GM18508 (cell line): Measurements from ENCODE around the gene CDH13.

Experiments used
- ATAC-seq: cut with Tn5 transposase; IDR thresholded peaks from one replicate; pipeline ENCODE4 v1.9.1; 2021; ENCODE audit warnings: moderate number of reproducible peaks; ENCODE audit not compliant: insufficient read depth, unreplicated experiment

Gene CDH13

DNA sequence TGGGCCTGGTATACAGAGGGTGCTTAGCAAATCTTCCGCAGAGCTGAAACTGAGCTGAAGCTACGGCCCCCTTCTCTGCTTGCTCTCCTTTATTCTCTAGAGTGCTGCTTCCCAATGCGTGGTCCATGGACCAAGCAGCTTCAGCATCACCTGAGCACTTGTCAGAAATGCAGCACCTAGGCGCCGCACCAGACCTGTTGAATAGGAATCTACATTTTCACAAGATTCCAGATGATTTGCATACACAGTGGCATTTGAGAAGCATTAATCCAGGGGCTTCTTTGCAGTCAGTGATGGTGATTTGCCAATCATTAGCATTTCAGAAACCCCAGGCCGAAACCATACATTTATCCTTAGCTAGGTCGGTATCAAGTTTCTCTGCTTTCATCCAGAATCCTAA, 204.2 kb downstream of the CDH13 start:
- ATAC-seq: no peak

DNA sequence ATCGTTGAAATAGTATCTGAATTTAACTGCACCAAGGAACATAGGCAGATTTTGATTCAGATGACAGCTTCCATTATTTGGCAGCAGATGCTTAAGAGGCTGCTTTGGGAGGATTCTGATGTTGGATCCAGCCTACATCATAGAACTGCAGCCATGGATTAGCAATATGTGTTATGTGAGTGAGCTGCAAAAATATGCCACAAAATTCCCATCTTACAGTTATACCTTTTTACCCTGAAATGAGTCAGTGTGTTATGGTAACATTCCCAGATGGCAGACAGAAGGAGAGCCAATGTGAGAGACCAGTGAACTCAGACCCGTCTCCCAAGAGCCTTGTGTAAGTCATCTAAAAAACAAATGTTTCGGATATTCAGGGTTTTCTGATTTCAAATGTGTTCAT, 206.1 kb downstream of the CDH13 start:
- no peak for ATAC-seq

DNA sequence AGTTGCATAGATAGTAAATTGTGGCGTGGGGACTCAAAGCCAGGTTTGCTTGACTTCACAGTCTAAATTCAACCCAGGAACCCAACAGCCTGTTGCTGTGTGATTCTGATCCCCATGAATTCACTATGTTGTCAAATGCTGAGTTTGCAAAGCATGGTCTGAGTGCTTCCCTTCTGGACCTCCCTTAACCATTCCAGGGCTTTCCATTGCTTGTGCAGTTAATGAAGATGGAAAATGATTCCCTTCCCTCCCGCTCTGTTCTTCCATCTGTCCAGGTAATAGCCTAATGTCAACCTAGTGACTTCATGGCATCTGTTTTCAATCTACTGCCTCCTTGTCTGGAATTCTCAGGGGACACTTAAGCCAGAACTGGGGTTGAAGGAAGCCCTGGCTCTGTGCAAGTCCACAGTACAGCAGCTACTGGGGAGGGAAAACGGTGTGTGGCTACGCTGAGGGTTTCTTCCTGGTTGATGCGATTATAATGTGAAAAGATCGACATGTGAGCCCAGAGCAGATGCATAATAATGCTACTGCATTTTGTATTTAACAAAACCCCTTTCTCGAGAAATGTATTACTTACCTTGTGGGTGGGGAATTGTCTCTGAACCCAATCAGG, 206.7 kb downstream of the CDH13 start:
- no peak for ATAC-seq

DNA sequence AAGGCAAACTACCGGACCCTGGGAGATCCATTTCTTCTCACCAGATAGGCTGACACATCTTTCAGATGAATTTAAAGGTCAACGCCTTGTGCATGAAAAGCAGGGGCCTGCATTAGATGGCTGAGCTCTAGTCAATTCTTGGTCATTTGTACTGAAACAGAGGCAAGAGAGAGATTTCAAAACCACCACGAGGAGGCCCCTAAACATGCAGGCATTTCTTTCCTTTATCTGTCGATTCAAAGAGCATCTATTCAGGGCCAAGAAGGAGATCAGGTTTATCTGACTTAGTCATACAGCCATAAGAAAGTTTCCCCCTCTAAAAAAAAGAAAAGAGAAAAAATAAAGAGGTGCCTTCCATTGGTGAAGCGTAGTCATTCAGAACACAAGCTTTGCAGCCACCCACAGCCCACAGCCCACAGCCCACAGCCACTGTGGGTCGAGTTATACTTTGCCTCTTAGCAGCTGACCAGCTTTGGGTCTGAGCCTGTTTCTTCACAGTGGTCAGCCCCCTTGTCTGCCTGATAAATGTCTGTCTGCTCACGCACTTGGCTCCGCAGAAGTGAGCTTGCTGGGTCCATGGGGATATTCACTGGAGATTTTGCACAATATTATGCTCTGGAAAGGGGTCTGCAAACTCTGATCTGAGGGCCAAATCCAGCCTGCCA, 207.5 kb downstream of the CDH13 start:
- ATAC-seq: no peak

DNA sequence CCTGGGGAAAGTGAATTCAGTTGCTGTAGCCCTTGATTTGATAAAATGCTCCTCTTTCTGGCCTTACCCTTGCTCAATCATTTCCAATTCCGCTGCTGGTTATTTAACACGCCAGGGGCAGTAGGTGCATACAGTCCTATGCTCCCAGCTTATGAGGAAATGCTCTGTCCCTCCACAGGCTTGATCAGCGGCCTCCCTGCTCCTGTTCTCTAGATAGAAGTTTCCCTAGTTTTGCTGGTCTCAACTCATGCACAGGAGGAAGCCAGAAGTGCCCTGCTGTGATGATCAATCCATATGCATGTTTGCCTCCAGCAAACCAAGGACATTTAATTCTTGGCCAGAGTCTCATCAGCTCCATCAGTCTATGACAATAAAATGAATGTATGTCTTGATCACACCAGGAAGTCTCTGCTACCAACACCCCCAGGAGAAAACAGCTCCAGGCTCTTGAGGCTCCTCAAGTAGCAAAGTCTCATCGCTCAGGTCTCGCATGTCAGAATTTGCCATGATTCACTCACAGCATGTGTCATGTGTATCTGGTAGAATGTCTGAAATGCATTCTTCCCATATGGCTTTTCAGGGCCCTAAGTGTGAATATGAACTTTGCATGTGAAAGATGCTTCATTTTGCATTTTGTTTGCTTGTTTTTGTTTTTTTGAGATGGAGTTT, 208.9 kb downstream of the CDH13 start:
- no peak for ATAC-seq

DNA sequence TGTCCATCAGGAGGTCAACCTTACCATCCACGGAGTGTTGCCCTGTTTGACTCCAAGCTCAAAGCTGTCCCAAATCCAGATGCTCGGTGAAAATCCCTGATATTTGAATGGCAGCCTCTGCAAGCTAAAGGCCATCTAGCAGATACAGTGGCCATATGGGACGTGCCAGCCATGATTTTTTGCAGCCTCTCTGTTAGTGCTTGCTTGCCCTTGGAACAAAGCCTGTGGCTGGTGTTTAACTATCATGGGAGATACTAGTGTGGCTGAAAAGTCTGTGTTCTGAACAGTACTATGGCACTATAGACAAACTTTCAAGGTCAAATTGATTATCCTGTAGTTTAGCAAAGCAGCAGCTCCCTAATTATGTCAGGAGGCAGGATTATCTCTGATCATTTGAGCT, 214.3 kb downstream of the CDH13 start:
- ATAC-seq: no peak

DNA sequence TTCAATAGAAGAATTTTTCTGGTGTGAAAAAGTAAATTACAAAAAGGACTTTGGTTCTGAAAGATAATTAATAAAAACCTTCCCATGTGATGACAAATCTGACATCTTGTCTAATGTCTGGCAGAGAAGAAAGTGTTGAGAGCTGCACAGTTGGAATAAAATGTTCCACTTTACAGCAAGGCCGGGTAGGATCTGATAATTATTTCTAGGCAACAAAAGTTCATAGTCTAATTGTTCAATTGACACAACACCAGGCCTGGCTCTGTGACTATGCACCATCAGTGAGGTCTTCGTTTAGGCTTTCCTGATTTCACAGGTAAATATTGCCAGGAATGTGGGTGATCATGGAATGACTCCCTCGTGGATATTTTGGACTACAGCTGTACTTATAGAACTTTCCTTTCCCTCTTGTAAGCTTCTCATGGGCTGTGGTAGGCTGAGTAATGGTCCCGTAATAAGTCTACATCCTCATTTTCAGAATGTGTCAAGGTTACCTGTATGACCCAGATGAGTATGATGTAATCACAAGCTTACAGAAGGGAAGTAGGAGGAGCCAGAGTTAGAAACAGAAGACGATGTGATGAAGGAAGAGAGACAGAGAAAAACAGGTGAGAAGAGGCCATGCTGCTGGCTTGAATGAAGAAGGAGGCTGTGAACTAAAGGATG, 217.0 kb downstream of the CDH13 start:
- no peak for ATAC-seq

DNA sequence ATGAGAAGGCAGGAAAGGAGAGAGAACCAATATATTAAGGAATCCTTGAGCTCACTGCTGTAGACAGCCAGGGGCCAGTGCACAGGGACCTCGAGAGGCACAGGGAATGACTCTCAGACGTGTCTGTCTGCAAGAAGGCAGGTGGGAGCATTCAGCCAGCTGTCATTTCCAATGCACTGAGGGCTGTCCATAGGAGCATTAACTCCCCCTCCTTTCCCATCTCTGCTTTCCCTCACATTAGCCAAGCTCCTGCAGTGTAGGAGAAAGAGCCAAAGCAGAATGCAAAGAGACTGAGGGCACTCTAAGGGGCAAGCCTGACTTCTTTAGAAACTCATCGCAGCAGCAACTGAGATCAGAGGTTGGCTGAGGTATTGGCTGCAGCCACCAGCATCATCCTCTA, 218.3 kb downstream of the CDH13 start:
- ATAC-seq: no peak

DNA sequence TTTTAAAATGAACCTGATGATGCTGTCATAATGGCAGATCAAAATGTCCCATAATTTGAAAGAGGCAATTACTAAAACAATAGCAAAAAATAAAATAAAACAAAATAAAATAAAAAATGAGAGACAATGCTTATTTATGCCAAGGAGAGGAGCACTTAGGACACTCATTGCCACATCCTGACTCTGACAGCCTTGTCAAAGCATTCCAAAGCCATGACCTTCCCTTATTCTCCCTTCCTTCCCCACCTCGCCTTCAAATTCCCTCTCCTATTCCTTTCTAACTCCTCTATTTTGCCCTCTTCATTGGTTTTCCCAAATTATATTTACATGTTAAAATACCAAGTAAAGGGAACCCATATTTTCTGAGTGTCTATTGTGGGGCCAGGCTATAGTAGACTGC, 220.0 kb downstream of the CDH13 start:
- no peak for ATAC-seq

DNA sequence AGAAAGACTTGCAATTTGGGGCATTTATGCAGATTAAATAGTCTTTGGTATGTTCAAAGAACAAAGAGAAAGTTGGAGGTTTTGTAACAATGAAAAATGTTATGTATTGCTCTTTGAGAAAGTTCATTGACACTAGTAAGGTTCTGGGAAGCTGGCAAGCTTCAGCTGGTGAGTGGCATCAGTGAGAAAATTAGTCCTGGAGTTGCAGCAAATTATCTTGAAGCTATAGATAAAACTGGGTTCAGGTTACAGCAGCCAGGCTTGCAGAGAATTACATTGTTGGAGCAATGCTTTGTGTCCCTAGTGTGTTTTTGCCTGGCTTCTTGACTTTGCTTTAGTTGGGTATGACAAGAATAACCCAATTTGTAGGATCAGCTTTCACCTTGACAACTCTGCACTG, 221.2 kb downstream of the CDH13 start:
- no peak for ATAC-seq

DNA sequence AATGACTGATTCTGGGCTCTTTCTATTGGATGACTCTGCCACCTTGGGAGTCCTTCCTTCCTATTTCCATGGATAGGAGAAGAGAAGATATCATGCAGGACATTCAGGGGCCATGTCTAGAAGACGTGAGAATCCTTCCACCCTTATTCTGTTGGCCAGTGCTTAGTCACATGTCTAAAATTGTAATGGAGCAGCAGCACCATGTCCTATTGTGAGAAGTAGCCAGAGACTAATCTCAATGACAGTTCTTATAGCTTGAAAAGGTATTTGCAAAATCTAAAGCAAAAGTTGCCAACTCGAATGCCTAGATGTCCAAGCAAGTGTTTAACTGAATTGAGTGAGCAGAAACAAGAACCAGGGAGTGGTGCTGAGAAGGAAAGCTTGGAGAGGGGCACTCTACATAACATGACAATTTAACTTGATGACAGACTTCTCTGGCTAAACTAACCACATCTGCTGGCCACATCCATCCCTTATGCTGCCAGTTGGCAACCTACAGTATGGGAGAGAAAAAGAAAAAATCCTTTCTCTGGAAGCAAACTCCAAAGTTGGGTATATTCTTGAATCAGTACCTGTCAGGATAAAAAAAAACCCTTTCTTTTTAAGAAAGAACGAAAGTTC, 225.7 kb downstream of the CDH13 start:
- no peak for ATAC-seq

DNA sequence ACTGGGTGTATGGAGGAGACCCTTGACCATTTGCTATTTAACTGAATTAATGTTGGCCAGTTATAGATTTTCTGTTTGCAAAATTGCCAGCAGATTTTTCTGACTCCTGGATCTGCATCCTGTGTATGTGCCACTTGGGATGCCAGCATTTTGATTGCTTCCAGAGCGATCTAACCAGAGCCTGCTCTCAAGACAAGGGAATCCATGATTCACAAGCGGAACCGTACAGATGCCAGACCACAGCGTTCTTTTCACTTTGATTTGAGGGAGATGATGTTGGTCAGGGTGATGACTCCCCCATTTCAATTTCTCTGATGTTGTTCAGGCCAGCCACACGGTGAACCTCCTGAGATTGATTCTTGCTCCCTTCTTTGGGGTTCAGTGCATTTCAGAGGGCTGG, 228.7 kb downstream of the CDH13 start:
- ATAC-seq: no peak

DNA sequence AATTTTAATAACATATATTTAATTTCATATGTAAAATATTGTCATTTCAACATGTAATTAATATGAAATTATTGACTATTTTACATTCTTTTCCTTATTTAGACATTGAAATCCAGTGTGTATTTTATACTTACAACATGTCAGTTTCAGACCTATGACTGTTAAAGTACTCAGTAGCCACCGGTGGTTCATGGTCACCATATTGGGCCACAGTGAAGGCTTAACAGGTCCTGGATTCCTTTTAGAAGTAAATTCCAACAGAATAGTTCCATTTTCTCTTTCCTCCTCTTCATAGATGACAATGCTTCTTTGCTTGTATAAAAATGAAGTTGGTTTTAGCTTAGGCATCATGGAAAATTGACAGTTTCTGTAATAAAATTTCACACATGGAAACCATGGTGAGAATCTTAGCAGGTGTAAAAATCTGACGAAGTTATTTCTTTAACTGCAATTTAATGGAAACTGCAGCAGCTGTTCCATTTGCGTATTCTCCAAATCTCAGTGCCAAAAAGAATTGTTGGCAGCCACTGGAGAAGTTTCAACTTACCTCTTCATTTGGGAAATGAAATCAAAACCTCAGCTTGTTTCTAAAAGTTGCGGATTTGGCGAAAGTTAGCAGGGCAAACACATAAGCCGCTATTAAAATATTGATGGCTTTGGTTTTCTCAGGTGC, 231.1 kb downstream of the CDH13 start:
- ATAC-seq: no peak

DNA sequence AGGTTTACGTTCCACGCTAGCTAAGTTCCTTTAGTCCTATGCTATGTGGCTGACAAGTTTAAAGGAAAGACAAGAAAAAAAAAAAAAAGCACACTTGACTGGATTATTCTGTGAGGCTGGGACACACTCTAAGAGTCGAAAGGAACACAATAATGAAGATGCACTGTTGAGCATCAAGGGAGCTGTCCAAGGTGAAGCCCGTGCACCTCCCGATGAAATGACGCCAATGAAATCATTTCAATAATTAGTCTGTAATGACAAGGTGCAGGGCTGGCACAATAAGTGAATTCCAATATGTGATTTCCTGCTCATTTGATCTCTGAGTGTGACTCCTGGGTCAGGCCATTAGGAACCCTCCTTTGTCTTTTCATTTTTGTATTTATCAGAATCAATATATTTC, 232.9 kb downstream of the CDH13 start:
- ATAC-seq: no peak

DNA sequence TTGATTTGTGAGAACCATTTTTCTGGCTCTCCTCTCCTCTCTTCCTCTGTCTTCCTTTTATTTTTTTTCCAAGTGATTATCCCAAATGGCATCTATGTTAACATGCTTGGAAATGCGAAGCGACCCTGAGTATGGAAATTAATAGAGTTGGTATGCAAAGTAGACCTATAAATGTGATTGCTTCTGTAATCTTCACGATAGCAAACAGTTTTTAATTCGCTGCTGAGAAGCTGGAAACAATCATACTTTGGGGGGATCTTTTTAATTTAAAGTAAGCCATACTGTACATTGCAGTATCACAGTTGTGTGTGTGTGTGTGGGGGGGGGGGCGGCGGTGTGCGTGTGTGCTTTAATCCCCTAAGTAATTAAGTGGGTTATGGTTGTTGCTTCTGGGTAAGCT, 233.3 kb downstream of the CDH13 start:
- ATAC-seq: no peak

DNA sequence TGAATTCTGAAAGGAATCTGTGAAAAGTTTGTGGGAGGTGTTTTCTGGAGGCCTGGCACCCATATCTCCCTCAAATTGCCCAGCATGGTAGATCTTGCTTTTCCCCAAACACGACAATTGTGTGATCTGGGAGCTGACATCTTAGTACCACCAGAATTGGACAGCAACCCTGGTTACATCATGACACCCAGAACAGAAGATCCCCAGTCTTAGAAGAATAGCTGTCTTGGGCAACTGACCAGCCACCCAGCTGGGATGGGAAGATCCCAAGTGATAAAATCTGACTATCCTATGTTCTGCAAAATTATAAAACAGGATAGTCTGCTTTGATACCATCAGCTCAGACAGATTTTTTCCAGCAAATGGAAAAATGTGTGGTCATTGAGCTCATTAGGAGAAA, 235.3 kb downstream of the CDH13 start:
- no peak for ATAC-seq

DNA sequence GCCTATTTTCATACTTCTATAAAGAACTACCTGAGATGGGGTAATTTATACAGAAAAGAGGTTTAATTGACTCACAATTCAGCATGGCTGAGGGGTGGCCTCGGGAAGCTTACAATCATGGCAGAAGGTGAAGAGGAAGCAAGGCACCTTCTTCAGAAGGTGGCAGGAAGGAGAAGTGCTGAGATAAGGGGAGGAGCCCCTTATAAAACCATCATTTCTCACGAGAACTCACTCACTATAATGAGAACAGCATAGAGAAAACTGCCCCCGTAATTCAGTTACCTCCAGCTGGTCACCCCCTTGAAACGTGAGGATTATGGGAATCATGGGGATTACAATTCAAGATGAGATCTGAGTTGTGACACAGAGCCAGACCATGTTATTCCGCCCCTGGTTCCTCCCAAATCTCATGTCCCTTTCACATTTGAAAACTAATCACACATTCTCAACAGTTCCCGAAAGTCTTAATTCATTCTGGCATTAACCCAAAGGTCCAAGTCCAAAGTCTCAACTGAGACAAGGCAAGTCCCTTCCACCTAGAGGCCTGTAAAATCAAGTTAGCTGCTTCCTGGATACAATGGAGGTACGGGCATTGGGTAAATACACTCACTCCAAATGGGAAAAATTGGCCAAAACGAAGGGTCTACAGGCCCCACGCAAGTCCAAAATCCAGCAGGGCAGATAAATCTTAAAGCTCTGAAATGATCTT, 237.7 kb downstream of the CDH13 start:
- ATAC-seq: no peak

DNA sequence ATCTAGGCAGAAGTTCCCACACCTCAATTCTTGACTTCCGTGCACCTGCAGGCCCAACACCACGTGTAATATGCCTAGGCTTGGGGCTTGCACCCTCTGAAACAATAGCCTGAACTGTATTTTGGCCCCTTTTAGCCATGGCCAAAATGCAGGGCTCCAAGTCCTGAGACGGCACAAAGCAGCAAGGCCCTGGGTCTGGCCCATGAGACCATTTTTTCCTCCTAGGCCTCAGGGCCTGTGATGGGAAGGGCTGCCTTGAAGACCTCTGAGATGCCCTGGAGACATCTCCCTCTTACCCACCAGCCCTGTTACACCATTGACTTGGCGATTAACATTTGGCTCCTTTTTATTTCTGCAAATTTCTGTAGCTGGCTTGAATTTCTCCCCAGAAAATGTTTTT, 238.6 kb downstream of the CDH13 start:
- ATAC-seq: no peak

DNA sequence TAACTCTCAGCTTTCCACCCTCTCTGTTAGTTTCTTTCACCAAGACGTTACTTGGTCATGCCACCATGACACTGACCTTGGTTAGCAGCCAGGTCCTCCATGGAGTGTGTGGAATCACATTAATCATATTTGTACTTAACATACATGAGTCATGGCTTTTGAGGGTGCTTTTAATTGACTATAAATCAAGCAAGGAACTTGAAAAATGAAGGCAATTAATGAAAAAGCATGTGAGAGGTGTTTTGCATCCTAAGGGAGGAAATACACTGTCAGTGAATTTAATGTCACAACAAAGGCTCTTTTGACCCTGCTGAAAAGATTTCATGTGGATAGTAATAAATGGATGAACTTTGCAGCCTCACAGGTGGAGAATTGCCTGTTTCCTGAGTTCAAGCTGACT, 240.7 kb downstream of the CDH13 start:
- no peak for ATAC-seq

DNA sequence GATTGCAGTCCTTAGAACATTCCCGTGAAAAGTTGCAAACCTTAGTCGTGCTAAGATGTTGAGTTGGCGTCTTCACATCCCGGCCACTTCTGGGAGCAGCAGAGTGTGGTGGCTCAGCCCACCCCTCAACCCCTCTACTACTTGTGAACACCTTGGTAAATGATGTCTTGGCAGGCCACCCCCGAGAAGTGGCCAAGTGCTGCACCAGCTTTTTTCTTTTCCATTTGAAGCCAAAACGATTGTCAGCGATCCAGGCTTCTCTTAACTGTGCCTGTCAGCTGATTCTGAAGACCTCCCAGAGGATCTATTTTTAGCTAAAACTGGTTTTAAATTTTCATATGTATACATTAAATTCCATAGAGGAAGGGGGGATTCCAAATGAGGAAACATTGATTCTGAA, 247.5 kb downstream of the CDH13 start:
- ATAC-seq: no peak
